M059J (cell line): Measurements from ENCODE around the gene ARRDC3. TPM values are rescaled to one million over a fixed set of nuclear protein-coding genes. Genes with fewer than 3 reads are reported as not detected.
A peak's percentile ranks its signal among the peaks of the same experiment; 100 is the strongest.
"Not testable (repeated sequence)": the region's sequence is repeated elsewhere in the genome, so short reads cannot be mapped to it uniquely, and the experiment has no call there.

ENCODE experiments used
- DNase-seq: peaks from one replicate; pipeline ENCODE4 v3.0.0-alpha.2; 2012; ENCODE audit warnings: low read depth
- total RNA-seq: library from RNA; depleted of rRNA; stranded (reverse); fragments of >200 nt; shearing (Covaris generic); gene quantifications from 2 replicates; pipeline ENCODE4 v1.2.3, GENCODE V29; 2014; rRNA removed

Gene ARRDC3, protein sequence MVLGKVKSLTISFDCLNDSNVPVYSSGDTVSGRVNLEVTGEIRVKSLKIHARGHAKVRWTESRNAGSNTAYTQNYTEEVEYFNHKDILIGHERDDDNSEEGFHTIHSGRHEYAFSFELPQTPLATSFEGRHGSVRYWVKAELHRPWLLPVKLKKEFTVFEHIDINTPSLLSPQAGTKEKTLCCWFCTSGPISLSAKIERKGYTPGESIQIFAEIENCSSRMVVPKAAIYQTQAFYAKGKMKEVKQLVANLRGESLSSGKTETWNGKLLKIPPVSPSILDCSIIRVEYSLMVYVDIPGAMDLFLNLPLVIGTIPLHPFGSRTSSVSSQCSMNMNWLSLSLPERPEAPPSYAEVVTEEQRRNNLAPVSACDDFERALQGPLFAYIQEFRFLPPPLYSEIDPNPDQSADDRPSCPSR
- total RNA-seq: 54.3 and 60.2 TPM in 2 replicates

DNA sequence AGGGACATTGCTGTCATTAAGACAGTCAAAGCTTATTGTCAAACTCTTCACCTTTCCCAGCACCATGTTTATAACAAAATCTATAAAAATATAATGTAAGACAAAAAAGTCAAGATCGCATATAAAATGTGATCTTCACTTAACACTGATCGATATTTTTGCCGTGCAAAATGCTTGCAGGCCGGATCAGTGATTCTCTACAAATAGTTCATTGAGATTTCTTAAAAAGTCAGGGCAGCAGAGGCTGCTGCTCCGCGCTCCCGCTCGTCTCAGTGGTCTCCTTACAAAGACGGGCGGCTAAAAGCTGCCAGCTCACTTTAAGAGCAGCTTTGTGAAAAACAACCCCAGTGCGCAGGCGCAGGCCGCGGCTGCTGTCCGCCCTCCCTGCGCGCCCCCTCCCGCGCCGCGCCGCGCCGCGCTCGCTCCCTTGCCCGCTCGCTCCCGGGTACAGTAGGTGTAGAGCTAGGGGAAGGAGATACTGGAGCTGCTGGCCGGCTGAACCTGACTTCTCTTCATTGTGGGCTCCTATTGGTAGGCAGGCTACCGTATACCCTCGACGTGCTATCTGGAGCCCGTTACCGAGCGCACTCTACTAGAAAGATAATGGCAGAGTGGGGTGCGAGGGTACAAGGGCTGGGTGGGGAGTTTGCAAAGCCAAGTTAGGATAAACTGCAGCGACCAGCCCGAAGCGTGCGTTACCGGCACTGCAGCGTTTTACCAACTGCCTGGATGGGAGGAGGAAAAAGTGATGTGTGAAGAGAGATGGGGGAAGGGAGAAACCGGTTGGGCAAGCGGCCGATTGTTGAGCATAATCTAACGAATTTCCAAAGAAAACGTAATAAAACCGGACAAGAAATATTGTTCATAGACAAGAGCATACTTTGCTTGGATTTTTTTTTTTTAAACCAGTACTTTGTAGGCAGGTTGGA lies at the start of gene ARRDC3:
TSS of gene ARRDC3 (minus strand) at position 291 of the 929 bp plus-strand sequence. CDS start at position 66, 225 bp downstream.
- peak; percentile 95 for DNase-seq

DNA sequence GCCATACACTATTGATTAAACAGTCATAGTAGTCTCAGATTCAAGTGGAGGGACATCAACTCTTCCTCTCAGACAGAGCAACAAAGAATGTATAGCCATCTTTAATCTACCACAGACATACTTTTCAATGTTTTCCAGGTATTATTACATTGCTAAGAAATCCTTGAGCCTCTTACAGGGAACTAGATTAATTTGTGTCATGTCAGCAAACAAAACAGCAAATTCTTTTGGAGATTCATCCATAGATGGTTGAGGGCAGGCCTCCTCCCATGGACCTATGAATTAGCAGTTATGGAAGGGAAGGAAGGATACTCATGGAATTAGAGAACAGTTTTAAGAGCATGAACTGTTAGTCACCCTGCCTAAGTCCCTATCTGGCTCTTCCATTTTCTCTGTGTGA lies 47.8 kb upstream of the ARRDC3 start:
- DNase-seq: no peak

DNA sequence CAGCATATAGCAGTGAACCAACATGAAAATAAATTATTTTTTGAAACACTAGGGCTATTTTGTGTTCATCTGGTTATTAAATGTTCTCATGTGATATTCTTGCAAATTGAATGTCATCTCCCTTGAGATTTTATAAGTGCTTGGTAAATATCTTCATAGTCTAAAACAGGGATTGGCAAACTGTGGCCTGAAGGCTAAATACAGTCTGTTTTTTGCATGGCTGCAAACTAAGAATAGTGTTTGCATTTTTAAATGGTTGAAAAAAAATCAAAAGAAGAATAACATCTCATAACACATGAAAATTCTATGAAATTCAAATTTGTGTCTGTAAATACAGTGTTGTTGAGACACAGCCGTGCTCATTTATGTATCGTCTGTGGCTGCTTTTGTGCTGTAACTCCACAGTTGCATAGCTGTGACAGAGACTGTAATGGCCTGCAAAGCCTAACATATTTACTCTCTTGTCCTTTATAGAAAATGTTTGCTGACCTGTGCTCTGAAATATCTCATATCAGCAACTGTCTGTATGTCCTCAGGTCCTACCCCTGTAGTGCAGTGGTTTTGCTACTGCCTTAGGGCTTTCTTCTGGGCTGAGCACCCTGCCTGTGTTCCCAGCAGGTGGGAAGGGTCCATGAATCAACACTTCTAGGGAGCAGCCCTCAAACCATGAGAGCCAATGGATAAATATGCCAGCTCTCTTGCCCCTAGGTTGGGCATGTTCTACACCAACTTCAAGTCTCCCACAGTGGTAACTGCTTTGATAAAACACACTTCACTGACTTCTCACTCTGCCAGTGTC lies 41.7 kb upstream of the ARRDC3 start:
- DNase-seq: no peak

DNA sequence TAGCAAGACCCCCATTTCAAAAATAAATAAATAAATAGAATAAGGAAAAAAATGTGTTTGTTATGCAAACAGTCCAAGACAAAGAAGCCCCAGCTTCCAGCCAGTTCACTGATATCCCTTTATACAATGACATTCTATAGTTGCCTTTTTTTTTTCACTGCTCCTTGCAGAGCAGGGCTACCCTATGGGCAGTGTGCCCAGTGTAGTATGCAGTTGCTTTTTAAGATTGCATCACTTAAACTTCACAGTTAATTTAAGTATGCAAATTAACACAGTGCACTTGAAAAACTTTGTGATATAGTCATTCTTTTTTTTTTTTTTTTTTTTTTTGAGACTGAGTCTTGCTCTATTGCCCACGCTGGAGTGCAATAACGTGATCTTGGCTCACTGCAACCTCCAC lies 40.8 kb upstream of the ARRDC3 start:
- no peak for DNase-seq

DNA sequence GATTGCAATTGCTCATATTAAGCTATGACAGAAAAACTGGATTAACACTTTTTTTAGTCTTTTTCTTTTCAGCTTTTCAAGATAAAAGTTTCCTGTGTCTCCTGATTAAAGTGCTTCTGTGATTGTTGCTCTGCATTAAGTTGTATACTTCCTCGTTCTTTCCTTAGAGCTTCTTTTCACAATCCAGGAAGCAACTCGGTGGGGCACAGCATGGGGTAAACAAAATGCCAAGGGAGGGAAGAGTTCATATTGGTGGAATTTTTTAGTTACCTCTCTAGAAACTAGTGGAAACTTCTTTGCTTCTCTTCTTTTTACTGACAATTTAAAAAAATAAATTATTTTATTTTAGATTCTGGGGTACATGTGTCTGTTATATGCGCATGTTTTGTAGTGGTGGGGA lies 37.8 kb upstream of the ARRDC3 start:
- no peak for DNase-seq

DNA sequence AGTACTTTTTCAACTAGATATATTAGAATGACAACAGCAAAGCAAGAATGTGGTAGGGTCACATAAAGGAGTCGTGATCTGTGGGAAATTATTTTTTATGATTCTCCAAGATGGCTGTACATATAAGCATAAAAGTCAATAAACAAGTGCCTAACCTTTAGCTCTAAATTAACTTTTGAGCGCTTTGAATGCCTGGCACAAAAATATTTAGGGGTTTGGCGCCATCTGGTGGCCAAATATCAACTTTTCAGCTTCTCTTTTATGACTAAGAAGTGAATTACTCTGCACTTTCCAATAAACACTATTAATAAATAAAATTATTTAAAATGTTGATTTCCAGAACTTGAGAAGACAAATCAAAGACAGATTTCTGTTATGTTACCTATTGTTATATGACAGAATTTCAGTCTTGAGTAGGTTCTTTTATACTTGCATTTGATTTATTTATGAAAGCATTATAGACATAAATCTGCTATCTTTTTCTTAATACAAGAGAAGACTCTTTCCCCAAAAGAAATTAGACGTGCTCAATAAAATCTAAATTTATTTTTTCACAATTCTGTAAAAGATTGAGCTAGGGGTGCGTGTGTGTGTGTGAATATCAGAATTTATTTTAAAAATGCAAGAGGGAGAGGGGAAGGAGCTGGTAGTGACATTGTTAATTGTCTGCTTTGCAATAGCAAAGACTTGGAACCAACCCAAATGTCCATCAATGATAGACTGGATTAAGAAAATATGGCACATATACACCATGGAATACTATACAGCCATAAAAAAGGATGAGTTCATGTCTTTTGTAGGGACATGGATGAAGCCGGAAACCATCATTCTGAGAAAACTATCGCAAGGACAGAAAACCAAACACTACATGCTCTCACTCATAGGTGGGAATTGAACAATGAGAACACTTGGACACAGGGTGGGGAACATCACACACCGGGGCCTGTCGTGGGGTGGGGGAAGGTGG lies 36.7 kb upstream of the ARRDC3 start:
- peak; percentile 58 for DNase-seq

DNA sequence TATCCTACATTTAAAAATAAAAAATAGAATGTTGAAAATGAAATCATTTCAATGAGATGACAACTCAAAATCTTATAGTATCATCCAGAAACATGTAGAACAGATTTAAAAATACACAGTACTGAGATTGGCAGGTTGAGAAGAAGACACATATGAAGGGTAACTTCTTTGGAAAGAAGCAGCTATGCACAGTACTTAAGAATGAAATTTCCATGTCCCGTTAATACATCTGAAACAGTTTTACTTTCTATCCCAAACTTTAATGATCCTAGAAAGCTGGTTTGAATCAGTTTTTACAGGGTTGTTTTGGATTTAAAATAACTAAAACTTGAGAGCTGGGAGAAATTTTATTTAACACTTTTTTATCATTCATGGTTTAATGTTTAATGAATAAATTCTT lies 36.0 kb upstream of the ARRDC3 start:
- DNase-seq: no peak

DNA sequence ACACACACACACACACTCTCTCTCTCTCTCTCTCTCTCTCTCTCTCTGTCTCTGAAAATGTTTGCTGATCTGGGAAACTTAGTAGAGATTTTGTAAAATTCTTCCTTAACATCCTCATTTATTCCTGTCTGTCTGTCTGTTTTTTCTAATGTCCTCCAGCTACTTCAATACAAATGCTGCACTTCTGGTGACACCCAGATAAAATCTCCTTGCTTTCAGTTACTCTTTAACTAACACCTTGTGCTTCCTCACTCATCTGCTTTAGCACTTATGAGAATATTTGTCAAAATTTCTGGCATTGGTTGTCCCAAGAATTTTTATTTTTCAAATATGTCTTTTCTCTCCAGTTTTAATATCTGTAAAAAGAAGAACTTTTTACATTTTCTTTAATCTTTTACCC lies 35.0 kb upstream of the ARRDC3 start:
- no peak for DNase-seq

DNA sequence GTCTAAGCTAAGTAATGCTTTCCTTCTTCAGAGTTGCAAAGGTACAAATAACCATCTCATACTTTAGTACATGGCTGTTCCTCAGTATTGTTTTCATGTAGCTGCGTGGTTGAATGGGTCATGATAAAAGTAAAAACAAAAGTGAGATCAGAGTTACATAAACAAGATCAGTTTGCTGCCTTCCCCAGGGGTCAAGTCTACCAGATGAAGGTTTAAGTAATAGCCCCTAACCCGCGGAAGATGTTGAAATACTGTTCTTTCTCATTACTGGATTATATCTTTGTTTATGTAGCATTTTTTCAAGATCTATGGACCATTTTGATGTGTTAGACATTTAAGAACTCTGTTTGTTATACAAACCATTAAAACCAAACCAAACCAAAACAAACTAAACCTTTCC lies 34.1 kb upstream of the ARRDC3 start:
- DNase-seq: peak; percentile 54

DNA sequence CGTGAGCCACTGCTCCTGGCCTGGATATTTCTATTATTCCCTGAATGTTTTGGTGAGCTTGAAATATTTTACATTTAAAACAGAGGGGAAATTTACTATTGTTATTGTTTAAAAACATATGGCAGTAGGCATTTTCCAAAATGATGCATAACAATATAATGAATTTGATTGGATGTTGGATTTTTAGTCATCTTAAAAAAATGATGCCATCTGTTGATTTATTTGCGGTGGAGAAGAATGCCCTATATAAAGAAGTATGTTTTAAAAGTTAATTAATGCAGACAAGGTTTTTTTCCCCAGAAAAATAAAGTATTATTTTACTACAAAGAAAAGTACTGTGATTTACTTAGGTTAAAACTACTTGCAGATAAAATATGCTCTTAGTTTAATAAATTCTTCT lies 33.4 kb upstream of the ARRDC3 start:
- peak; percentile 25 for DNase-seq

DNA sequence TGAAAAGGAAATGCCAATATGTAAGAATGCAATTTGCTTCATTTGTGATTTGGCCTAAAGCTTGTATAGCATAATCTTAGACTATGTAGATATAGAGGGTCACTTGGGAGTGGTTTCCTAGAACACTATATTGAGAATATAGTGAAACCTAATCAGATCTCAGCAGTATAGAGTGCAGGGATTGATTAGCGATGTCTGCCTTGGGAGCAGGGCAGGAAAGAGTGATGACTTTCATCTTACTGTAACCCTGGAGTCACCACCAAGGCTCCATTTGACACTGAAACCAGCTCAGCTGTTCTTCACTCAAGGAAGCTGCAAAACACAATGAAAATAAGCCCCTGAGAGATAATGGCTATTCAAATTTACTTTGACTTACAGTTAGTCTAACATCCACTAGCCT lies 26.2 kb upstream of the ARRDC3 start:
- DNase-seq: no peak

DNA sequence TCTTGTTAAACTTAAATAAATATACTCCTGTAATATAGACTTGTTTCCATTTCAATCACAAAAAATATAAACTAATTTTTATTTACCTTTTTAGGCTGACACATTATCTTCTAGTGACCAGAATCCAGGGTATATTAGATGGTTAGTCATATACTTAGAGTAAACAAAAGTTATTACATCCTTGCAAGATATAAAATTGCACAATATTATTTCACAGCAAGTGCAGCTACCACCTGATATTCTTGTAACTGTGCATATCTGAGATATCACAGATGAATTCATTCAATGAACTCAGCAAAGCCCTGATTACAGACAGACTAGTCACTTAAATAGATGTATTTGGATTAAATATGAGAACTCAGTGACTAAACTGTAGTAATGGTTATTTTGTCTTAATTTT lies 25.6 kb upstream of the ARRDC3 start:
- DNase-seq: no peak

DNA sequence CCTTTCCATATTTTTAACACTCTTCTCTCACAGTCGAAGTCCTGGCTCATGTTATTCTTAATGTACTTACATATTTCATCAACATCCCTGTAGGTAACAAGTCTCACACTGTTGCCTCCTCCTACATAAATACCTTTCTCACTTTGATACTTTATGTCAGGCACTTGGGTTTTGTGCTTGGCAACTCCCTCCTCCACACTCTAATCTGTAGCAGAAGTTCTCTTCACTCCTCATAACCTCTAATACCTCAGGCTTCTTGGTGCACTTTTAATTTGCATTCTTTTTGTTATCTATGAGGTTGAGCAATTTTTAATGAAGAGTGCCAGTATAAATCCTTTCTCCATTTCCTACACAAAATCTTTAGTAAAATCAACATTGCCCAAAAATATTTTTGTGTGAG lies 24.1 kb upstream of the ARRDC3 start:
- DNase-seq: no peak

DNA sequence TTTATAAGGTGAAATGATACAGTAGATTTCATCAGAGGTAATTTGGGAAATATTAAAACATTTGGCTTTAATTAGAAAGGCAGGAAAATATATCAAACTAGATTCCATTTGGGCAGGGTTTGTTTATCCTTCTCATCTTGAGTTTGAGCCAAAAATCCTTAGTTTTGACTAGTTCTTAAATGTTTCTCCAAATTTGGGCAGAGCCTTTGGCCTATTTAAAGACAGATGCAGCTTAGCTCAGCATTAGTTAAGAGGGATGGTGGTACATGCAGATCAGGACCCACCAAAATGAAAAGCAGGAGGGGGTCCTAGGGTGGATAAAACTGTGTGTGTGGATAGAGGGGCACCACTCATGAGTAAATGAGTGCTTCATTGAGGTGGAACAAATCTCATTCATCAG lies 20.3 kb upstream of the ARRDC3 start:
- no peak for DNase-seq

DNA sequence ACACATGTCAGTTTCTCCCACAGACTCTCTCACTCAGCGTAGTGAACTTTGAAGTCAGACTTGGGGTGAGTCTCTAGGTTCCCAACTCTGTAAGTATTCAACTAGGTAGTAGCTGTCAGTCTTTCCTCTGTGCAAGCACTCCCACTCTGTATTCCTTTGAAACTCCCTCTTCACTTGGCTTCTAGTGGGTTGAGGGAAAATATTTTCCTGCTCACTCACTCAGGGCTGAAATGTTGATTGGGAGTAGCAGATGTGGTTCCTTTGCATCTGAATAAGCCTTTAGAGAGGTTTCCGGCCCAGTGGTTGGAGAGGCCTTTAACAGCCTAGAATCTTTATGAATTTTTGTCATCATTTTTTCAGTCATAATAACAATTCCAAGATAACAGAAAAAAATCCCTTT lies 18.1 kb upstream of the ARRDC3 start:
- no peak for DNase-seq

DNA sequence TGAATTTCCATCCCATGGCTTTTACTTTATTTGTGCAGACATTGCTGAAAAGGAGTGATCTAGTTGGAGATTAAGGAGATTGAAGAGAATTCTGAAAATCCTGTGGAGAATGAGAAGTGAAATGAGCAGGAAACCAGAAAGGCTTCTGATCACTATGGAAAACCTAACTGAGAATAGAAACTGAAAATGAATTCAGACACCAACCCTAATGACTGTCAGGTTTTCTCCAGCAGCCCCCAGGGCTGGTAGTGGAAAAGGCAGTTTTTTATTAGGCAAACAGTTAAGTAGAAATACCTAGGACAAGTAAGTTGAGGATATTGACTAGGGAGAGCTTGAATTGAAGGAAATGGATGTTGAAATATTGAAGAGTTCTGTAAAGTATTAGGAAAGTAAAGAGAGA lies 14.7 kb upstream of the ARRDC3 start:
- peak; percentile 31 for DNase-seq

DNA sequence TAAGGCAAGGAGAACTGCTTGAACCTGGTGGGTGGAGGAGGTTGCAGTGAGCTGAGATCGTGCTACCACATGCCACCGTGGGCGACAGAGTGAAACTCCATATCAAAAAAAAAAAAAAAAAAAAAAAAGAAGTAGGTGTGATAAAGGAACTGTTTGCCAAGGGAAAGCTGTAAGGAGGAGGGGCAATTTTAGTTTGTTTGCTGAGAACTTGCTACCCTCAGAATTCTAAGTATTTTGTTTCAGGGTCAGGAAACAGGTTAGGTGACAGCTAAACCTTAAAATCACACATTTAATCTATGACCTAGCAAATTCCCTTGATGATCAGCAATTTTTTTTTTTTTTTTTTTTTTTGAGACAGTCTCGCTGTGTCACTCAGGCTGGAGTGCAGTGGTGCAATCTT lies 7.2 kb upstream of the ARRDC3 start:
- no peak for DNase-seq

DNA sequence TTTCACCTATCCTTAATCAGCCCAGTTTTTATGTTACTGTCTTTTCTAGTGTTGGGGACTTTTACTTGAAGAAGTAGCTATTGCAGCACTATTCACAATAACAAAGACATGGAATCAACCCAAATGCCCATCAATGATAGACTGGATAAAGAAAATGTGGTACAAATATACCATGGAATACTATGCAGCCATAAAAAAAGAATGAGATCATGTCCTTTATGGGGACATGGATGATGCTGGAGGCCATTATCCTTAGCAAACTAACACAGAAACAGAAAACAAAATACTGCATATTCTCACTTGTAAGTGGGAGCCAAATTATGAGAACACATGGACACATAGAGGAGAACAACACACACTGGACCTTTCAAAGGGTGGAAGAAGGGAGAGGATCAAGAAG lies 6.4 kb upstream of the ARRDC3 start:
- DNase-seq: not testable (repeated sequence)

DNA sequence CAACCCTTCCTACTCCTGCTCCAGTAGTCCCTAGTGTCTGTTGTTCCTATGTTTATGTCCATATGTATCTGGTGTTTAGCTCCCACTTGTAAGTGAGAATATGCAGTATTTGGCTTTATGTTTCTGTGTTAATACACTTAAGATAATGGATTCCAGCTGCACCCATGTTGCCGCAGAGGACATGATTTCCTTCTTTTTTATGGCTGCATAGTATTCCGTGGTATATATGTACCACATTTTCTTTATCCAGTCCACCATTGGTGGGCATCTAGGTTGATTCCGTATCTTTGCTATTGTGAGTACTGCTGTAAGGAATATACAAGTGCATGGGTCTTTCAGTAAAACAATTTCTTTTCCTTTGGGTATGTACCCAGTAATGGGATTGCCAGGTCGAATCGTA lies 5.2 kb upstream of the ARRDC3 start:
- DNase-seq: no peak

DNA sequence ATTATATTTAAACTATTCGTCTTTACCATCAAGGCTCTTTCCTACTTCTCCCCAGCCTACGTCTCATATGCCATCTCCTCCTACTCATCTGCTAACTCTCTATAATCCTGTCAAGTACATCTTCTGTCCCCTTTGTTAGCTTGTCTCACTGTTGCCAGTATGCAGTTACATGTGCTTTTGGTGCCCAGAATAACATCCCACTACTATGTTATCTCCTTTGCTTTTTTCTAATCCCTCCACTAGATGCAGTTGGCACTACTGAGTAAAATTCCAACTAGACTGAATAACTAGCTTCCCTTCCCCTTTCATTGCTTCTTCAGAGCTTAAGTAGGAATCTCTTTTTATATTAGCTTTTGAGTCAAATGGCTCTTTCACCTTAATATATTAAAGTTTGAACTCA lies 3.0 kb upstream of the ARRDC3 start:
- DNase-seq: no peak

DNA sequence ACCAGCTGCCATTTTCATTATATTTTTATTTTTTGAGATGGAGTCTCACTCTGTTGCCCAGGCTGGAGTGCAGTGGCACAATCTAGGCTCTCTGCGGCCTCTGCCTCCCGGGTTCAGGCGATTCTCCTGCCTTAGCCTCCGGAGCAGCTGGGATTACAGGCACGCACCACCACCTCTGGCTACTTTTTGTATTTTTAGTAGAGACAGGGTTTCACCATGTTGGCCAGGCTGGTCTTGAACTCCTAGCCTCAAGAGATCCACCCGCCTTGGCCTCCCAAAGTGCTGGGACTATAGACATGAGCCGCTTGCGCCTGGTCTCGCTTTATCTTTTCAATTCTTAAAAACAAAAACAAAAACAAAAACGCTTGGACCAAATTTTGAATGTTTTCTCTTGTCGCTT lies 2.5 kb upstream of the ARRDC3 start:
- DNase-seq: not testable (repeated sequence)
